K562 (cell line): ENCODE results near the gene GRHPR. TPM values are rescaled to one million over a fixed set of nuclear protein-coding genes. Genes with fewer than 3 reads are reported as not detected.

Source experiments
- ATAC-seq: fragments of 200-7000 bp; cut with Tn5 transposase; 3 replicates; pipeline ENCODE4 v1.9.1; 2020; ENCODE audit warnings: moderate library complexity
- BruUV-seq: library from RNA; stranded (reverse); fragments of 400-500 nt; replicated peaks from 2 replicates; lab custom pipeline; 2021; lab: Mats Ljungman, UMichigan
- CTCF ChIA-PET: fragments of 300-600 bp; formaldehyde crosslinking; extraction: SDS; loops from one replicate; lab custom pipeline; 2021; ENCODE audit warnings: low intra/inter-chr PET ratio; lab: Yijun Ruan, JAX
- POLR2A ChIA-PET: fragments of 300-600, 350-650 bp; sonication (Branson Sonifier 250); formaldehyde crosslinking; extraction: SDS; loops from one replicate; lab custom pipeline; 2021; ENCODE audit warnings: antibody characterized with exemption, inconsistent platforms; lab: Yijun Ruan, JAX
- DNase-seq, 4 experiments: peaks; one replicate each; pipeline versions ENCODE4 v3.0.0 to v3.0.0-alpha.2; 2011 to 2018; ENCODE audit warnings: low spot score in 3 of 4, mixed read lengths in 3 of 4; ENCODE audit errors: extremely low read depth in 1 of 4
- FAIRE-seq: peaks from 2 replicates; lab custom pipeline; 2011; peaks lifted over from hg19 to GRCh38; lab: Jason Lieb, UNC
- H2AFZ ChIP-seq: 2 replicates; pipeline ENCODE4 v1.6.0; 2011; ENCODE audit warnings: low read depth, low read length, control low read depth, inconsistent platforms
- H3K27ac ChIP-seq: fragments of 200-600 bp; 3 replicates; pipeline ENCODE4 v1.8.0; 2011; ENCODE audit warnings: low read depth, mild to moderate bottlenecking, control low read depth, inconsistent platforms, low read length, moderate library complexity, mixed read lengths; ENCODE audit errors: extremely low read depth
- H3K27me3 ChIP-seq, 2 experiments: fragments of 300-600 bp in 1 of 2; 2 replicates in 1 of 2; 3 replicates in 1 of 2; pipeline versions ENCODE4 v1.6.0 to v1.8.0; 2011; ENCODE audit warnings: inconsistent platforms in 2 of 2, low read length in 2 of 2, mild to moderate bottlenecking in 1 of 2, mixed read lengths in 1 of 2, moderate library complexity in 1 of 2; ENCODE audit not compliant: control insufficient read depth in 2 of 2, insufficient read depth in 2 of 2
- H3K36me3 ChIP-seq: fragments of 300-600 bp; 3 replicates; pipeline ENCODE4 v1.8.0; 2011; ENCODE audit warnings: mild to moderate bottlenecking, low read length, inconsistent platforms; ENCODE audit not compliant: control insufficient read depth, insufficient read depth
- H3K4me1 ChIP-seq, 2 experiments: fragments of 200-600 bp in 1 of 2; replicated peaks in 1 of 2; 2 replicates in 1 of 2; 3 replicates in 1 of 2; pipeline versions ENCODE4 v1.5.1 to v1.8.0; 2011; ENCODE audit warnings: inconsistent platforms in 2 of 2, low read length in 2 of 2, mild to moderate bottlenecking in 1 of 2, mixed read lengths in 1 of 2, moderate library complexity in 1 of 2; ENCODE audit not compliant: control insufficient read depth in 2 of 2, insufficient read depth in 2 of 2
- H3K4me2 ChIP-seq: 2 replicates; pipeline ENCODE4 v1.6.1; 2011; ENCODE audit warnings: low read length, control low read depth, inconsistent platforms, mixed read lengths; ENCODE audit not compliant: insufficient read depth
- H3K4me3 ChIP-seq: fragments of 200-600 bp; sonication (generic), shearing (Covaris generic); 2 replicates; pipeline ENCODE4 v1.5.1; 2016; ENCODE audit warnings: control low read depth, inconsistent platforms
- H3K79me2 ChIP-seq: fragments of 200-600 bp; 3 replicates; pipeline ENCODE4 v1.8.0; 2011; ENCODE audit warnings: low read length, inconsistent platforms; ENCODE audit not compliant: control insufficient read depth, insufficient read depth
- H3K9ac ChIP-seq, 2 experiments: 2 replicates each; pipeline versions ENCODE4 v1.6.0 to v1.6.1; 2011; ENCODE audit warnings: low read depth in 2 of 2, low read length in 2 of 2, control low read depth in 1 of 2, inconsistent platforms in 1 of 2, mild to moderate bottlenecking in 1 of 2, mixed read lengths in 1 of 2; ENCODE audit not compliant: insufficient read depth in 1 of 2
- H3K9me1 ChIP-seq: one replicate; pipeline ENCODE4 v1.6.0; 2011; ENCODE audit warnings: inconsistent platforms, mild to moderate bottlenecking, low read length, moderate library complexity; ENCODE audit not compliant: control insufficient read depth, insufficient read depth
- H3K9me3 ChIP-seq: replicated peaks from 2 replicates; pipeline ENCODE4 v1.5.1; 2011; ENCODE audit warnings: low read depth, low read length, inconsistent platforms; ENCODE audit not compliant: control insufficient read depth, insufficient read depth
- H4K20me1 ChIP-seq: replicated peaks from 2 replicates; pipeline ENCODE4 v1.6.1; 2011; ENCODE audit warnings: low read length, inconsistent platforms, mixed read lengths; ENCODE audit not compliant: control insufficient read depth, insufficient read depth
- CSDE1 ChIP-seq, 2 experiments: fragments of 450-650 bp; IDR thresholded peaks; 2 replicates each; pipeline ENCODE4 v1.6.1; 2016; ENCODE audit warnings: mild to moderate bottlenecking in 1 of 2
- FOXK2 ChIP-seq, 2 experiments: fragments of 450-650 bp; IDR thresholded peaks in 1 of 2; conservative IDR thresholded peaks in 1 of 2; 2 replicates each; pipeline ENCODE4 v1.6.1; 2016; ENCODE audit warnings: low read depth in 2 of 2, mild to moderate bottlenecking in 1 of 2
- KLF6 ChIP-seq: fragments of 250-450 bp; sonication (Bioruptor Pico); IDR thresholded peaks from 2 replicates; pipeline ENCODE4 v1.4.0; 2020; ENCODE audit warnings: mild to moderate bottlenecking, moderate library complexity, borderline replicate concordance
- MTA2 ChIP-seq: fragments of 450-650 bp; IDR thresholded peaks from 2 replicates; pipeline ENCODE4 v1.6.1; 2016; ENCODE audit warnings: low read depth
- NCOA2 ChIP-seq, 2 experiments: fragments of 450-650 bp; IDR thresholded peaks; 2 replicates each; pipeline ENCODE4 v1.6.1; 2018; ENCODE audit warnings: mild to moderate bottlenecking in 2 of 2, moderate library complexity in 1 of 2; ENCODE audit not compliant: partially characterized antibody in 2 of 2
- NEUROD1 ChIP-seq: fragments of 150-350 bp; IDR thresholded peaks from 2 replicates; pipeline ENCODE4 v1.6.1; 2014; ENCODE audit warnings: borderline replicate concordance, low read length, low read depth; ENCODE audit not compliant: partially characterized antibody
- POLR2AphosphoS2 ChIP-seq: IDR thresholded peaks from 2 replicates; pipeline ENCODE4 v1.6.1; 2012; ENCODE audit warnings: low read length, improper control_type of control experiment
- POLR2AphosphoS5 ChIP-seq: IDR thresholded peaks from 2 replicates; pipeline ENCODE4 v1.6.1; 2011; ENCODE audit warnings: mild to moderate bottlenecking, low read depth, low read length, moderate library complexity; ENCODE audit not compliant: control insufficient read depth, insufficient read depth
- WGBS: fragments of 100-300 bp; shearing (Covaris generic); methylation state at CpG from one replicate; pipeline ENCODE4 v1.1.6; 2016; ENCODE audit warnings: low coverage, mixed read lengths; ENCODE audit not compliant: insufficient coverage; ENCODE audit errors: missing lambda C conversion rate; 5-methylcytosine and 5-hydroxymethylcytosine counted together
- in situ Hi-C: fragments of 300-500 bp; cut with MboI; formaldehyde crosslinking; loops from 4 replicates; pipeline ENCODE4 v1.15.0; 2018; ENCODE audit warnings: inconsistent platforms, mixed read lengths
- intact Hi-C: fragments of 100-400 bp; cut with micrococcal nuclease; formaldehyde crosslinking; loops from 2 replicates; pipeline ENCODE4 v1.14.2; 2022
- polyA plus RNA-seq, 8 experiments: library from polyadenylated mRNA; depleted of rRNA in 4 of 8; stranded (reverse) in 5 of 8; unstranded in 3 of 8; fragments of >200 nt; fragmentation: Nextera tagmentation in 2 of 8; fragmentation: Illumina TruSeq in 1 of 8; extraction: Ambion mirVana in 2 of 8; extraction: Trizol in 1 of 8; gene quantifications; 2 replicates each; pipeline versions ENCODE4 v1.2.1 to v1.2.3, GENCODE V29; 2011 to 2014; ENCODE audit warnings: inconsistent platforms in 1 of 8, missing spikeins in 1 of 8
- total RNA-seq, 7 experiments: library from RNA; depleted of rRNA in 6 of 7; stranded (reverse); fragments of >200 nt in 6 of 7; fragmentation: Illumina TruSeq in 2 of 7; extraction: Trizol in 2 of 7; gene quantifications; 2 replicates each; pipeline versions ENCODE4 v1.2.1 to v1.2.3, GENCODE V29; 2011 to 2021; ENCODE audit warnings: low replicate concordance in 1 of 7
- TF ChIP-seq, protein P1 (sequence below), 2 experiments: IDR thresholded peaks in 1 of 2; conservative IDR thresholded peaks in 1 of 2; 2 replicates each; pipeline ENCODE4 v1.6.1; 2016; ENCODE audit warnings: low read depth in 2 of 2, mild to moderate bottlenecking in 1 of 2, missing compliant biosample characterization in 1 of 2, missing genetic modification characterization in 1 of 2, moderate library complexity in 1 of 2
- TF ChIP-seq, protein P2 (sequence below): sonication (generic); formaldehyde crosslinking; IDR thresholded peaks from 2 replicates; pipeline ENCODE4 v1.8.0; 2022; ENCODE audit warnings: mild to moderate bottlenecking, missing genetic modification reagents, borderline replicate concordance

Gene GRHPR
- total and polyA plus RNA-seq, 9 of the 15 experiments (the other 6 are each of a cell fraction or from before 2014, with no cell fraction given): 38.9 to 144 (median 120) TPM

DNA sequence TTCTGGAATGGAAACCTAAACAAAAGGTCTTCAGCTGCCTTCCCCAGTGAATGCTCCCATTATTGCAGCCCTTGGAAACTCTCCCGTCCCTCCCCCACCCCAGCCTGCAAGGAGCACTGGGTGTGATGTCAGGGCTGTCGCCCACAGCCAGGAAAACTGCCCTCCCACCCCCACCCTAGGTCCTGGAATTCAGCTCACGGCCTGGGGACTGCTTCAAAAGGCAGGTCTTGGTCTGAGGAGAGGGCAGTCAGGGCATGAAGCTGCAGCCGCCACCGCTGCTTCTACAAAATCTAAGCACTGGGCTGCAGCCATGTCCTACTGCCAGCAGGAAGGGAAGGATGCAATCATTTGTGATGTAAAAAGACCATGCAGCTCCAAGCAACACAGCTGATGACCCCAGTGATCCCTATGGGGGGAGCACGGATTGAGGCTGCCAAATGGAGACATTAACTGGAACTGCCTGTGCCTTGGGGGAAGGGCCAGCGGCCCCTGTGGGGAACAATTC lies 11.4 kb downstream of the GRHPR start:
- Histone ChIP-seq H3K4me3 (no peak overlapping the region), H3K9me3 (no peaks in the 10 kb centered on the region), H4K20me1 (peaks cover 20% of the 10 kb centered on the region), H3K9me1 (no peaks in the 10 kb centered on the region), H2AFZ (no peak overlapping the region), H3K27ac (no peak overlapping the region), H3K79me2 (peaks cover 6% of the 10 kb centered on the region; the same call in 2 of the 3 replicates), H3K9ac (peak overlapping the region in 1 of 2 experiments; percentile 15; a peak in 1 of 4 replicates), H3K36me3 (peaks cover 99% of the 10 kb centered on the region), H3K4me2 (no peak overlapping the region)
- in situ Hi-C loops (no loop called here), intact Hi-C loops (no loop called here)
- 93% methylated on average over 7 of the region's 7 CpGs for WGBS
- FAIRE-seq: no peak
- ATAC-seq: no peak
- no peak for DNase-seq
- POLR2A ChIA-PET: interaction anchor here (0.7 to 2.7 kb wide), 5 partner anchors 8 to 158 kb away, joined by 3 to 10 read pairs (median 5); no protein-coding TSS in a partner anchor
- TF ChIP-seq NEUROD1 (no peak), MTA2 (no peak), NCOA2 (IDR thresholded peaks at IDR 0.05; ENCODE audit: partially characterized antibody in 2 of 2) (no peak), POLR2AphosphoS5 (no peak), CSDE1 (IDR thresholded peaks at IDR 0.05) (no peak), FOXK2 (conservative IDR thresholded peaks at IDR 0.05 in 1 of 2, IDR thresholded peaks at IDR 0.05 in 1 of 2; ENCODE audit: low read depth in 2 of 2) (no peak), POLR2AphosphoS2 (no peak), KLF6 (no peak)
- TF ChIP-seq, protein P1, sequence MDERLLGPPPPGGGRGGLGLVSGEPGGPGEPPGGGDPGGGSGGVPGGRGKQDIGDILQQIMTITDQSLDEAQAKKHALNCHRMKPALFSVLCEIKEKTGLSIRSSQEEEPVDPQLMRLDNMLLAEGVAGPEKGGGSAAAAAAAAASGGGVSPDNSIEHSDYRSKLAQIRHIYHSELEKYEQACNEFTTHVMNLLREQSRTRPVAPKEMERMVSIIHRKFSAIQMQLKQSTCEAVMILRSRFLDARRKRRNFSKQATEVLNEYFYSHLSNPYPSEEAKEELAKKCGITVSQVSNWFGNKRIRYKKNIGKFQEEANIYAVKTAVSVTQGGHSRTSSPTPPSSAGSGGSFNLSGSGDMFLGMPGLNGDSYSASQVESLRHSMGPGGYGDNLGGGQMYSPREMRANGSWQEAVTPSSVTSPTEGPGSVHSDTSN (CRISPR knock-in tag; IDR thresholded peaks at IDR 0.05; ENCODE audit: low read depth): no peak
- TF ChIP-seq, protein P1 (tag; conservative IDR thresholded peaks at IDR 0.05; ENCODE audit: low read depth): no peak
- TF ChIP-seq, protein P2, sequence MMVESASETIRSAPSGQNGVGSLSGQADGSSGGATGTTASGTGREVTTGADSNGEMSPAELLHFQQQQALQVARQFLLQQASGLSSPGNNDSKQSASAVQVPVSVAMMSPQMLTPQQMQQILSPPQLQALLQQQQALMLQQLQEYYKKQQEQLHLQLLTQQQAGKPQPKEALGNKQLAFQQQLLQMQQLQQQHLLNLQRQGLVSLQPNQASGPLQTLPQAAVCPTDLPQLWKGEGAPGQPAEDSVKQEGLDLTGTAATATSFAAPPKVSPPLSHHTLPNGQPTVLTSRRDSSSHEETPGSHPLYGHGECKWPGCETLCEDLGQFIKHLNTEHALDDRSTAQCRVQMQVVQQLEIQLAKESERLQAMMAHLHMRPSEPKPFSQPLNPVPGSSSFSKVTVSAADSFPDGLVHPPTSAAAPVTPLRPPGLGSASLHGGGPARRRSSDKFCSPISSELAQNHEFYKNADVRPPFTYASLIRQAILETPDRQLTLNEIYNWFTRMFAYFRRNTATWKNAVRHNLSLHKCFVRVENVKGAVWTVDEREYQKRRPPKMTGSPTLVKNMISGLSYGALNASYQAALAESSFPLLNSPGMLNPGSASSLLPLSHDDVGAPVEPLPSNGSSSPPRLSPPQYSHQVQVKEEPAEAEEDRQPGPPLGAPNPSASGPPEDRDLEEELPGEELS (CRISPR knock-in tag): no peak
- TF ChIP-seq, all 486 proteins: peak for 0
- CTCF ChIA-PET: no interaction called here
- no peaks in the 10 kb centered on the region for H3K27me3 ChIP-seq
- peaks cover 0 to 4% of the 10 kb centered on the region in 2 experiments; a peak in 2 of 5 replicates for H3K4me1 ChIP-seq
- BruUV-seq: no TSS peak
